Keratinocyte (primary cell): ENCODE measurements around the gene SGMS2.

Experiments
- CTCF ChIP-seq, 3 experiments: IDR thresholded peaks in 1 of 3; conservative IDR thresholded peaks in 1 of 3; optimal IDR thresholded peaks in 1 of 3; 2 replicates in 2 of 3; 3 replicates in 1 of 3; pipeline versions ENCODE3 to v1.5.1; 2011; ENCODE audit warnings: low read length in 3 of 3, mild to moderate bottlenecking in 3 of 3, moderate library complexity in 2 of 3, control low read depth in 1 of 3, inconsistent platforms in 1 of 3; ENCODE audit not compliant: insufficient read depth in 2 of 3; ENCODE audit errors: extremely low read depth in 1 of 3
- EZH2 ChIP-seq: IDR thresholded peaks from one replicate; pipeline ENCODE4 v1.6.1; 2012; ENCODE audit warnings: inconsistent platforms, mild to moderate bottlenecking, low read length, moderate library complexity

GRCh38 chr4:107837317-107837716, 12.6 kb downstream of the SGMS2 start:
- TF ChIP-seq CTCF (optimal IDR thresholded peaks at IDR 0.05 in 1 of 3, IDR thresholded peaks at IDR 0.05 in 1 of 3, conservative IDR thresholded peaks at IDR 0.05 in 1 of 3; ENCODE audit: extremely low read depth in 1 of 3, insufficient read depth in 2 of 3, low read length in 3 of 3) (no peak), EZH2 (no peak)
